Measurements from ENCODE around the gene PLEK2.

Gene PLEK2

DNA sequence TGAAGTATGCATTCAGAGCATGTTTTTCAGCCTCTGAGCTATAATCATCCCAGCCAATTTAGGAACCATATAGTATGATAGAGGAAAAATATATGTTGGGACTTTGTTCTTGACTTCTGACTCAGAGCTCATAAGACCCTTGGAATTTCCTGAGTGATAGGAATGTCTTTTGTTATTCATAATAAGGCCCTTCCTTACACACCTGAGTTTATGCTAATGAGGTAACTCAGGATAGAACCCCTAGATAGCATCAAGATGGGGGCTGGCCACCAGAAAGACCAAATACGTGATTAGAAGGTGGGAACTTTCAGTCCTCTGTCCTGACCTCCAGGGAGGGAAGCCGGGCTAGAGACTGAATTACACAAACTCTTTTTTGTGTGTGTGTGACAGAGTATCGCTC is 32.4 kb upstream of the PLEK2 start:
- H3K4me1 ChIP-seq (ENCODE audit: control insufficient read depth, insufficient read depth, low read length, unreplicated experiment): peaks cover 14% of the 10 kb centered on the region

DNA sequence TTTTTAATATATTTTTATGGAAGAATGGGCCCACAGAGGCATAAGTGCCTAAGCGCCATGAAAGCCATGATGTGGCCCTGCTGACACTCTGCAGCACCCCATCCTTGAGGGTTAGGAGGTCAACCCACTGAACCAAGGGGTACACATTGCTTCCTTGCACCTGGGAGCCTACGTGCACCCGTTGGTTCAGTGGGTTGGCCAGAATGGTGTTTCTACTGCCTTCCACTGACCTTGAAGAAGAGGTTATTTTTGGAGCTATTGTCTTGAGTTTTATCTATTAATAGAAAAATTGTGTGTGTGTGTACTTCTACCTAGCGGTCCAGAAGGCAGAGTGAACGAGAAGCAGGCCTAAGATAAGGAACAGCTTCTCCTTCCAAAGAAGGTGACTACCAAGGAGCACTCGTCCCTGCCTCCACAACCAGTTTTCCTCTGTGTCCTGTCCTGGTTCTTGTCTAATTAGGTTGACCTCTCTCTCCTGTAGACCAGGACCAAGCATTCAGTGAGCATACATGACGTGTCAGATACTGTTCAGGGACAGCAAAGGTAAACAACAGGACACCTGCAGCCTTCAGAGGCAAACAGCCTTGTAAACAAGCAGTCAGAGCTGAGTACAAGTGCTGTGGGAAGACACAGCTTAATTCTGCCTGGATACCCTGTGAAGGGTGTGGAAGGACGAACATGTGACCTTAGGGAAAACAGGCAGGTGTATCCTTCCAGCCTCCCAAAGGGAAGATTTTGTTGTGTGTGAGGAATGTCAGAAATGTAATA is 30.4 kb upstream of the PLEK2 start:
- no peak overlapping the region for H2AFZ ChIP-seq (ENCODE audit: low read length, unreplicated experiment)
- H3K36me3 ChIP-seq (ENCODE audit: insufficient read depth, low read length): no peaks in the 10 kb centered on the region
- H3K27ac ChIP-seq (ENCODE audit: low read depth, low read length): no peak overlapping the region
- peaks cover 9% of the 10 kb centered on the region for H3K27me3 ChIP-seq (ENCODE audit: insufficient read depth, low read length)
- H3K4me1 ChIP-seq (ENCODE audit: control insufficient read depth, insufficient read depth, low read length, unreplicated experiment): peaks cover 14% of the 10 kb centered on the region
- no peak overlapping the region for H3K4me3 ChIP-seq (ENCODE audit: low read depth, low read length)
- H3K79me2 ChIP-seq (ENCODE audit: control insufficient read depth, insufficient read depth, low read length, unreplicated experiment): no peaks in the 10 kb centered on the region

More for the DNA sequence above, 32.4 kb upstream of the PLEK2 start:
- H3K79me2 ChIP-seq (ENCODE audit: control insufficient read depth, insufficient read depth, low read length, unreplicated experiment): no peaks in the 10 kb centered on the region
- H3K4me3 ChIP-seq (ENCODE audit: low read depth, low read length): no peak overlapping the region
- no peak overlapping the region for H3K27ac ChIP-seq (ENCODE audit: low read depth, low read length)
- H3K27me3 ChIP-seq (ENCODE audit: insufficient read depth, low read length): no peaks in the 10 kb centered on the region; the same call in none of the 2 replicates
- H3K36me3 ChIP-seq (ENCODE audit: insufficient read depth, low read length): no peaks in the 10 kb centered on the region
- H2AFZ ChIP-seq (ENCODE audit: low read length, unreplicated experiment): no peak overlapping the region

DNA sequence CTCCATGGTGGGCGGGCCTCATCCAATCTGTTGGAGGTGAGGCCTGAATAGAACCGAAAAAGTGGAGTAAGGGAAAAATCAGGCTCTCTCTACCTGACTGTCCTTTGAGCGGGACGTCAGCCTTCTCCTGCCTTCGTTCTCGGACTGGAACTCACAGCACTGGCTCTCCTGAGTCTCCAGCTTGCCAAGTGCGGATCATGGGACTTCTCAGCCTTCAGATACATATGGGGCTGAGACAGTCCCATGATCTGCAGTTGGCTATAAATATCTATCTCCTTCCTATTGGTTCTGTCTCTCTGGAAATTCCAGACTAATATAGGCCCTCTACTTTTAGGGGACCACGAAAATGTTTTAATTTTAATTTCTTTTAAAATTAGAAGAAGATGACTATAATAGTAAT is 29.7 kb upstream of the PLEK2 start:
- no peak overlapping the region for H3K4me3 ChIP-seq (ENCODE audit: low read depth, low read length)
- H3K4me1 ChIP-seq (ENCODE audit: control insufficient read depth, insufficient read depth, low read length, unreplicated experiment): peaks cover 14% of the 10 kb centered on the region
- H3K79me2 ChIP-seq (ENCODE audit: control insufficient read depth, insufficient read depth, low read length, unreplicated experiment): no peaks in the 10 kb centered on the region
- H3K36me3 ChIP-seq (ENCODE audit: insufficient read depth, low read length): no peaks in the 10 kb centered on the region
- H3K27ac ChIP-seq (ENCODE audit: low read depth, low read length): no peak overlapping the region
- no peak overlapping the region for H2AFZ ChIP-seq (ENCODE audit: low read length, unreplicated experiment)
- H3K27me3 ChIP-seq (ENCODE audit: insufficient read depth, low read length): peaks cover 14% of the 10 kb centered on the region

DNA sequence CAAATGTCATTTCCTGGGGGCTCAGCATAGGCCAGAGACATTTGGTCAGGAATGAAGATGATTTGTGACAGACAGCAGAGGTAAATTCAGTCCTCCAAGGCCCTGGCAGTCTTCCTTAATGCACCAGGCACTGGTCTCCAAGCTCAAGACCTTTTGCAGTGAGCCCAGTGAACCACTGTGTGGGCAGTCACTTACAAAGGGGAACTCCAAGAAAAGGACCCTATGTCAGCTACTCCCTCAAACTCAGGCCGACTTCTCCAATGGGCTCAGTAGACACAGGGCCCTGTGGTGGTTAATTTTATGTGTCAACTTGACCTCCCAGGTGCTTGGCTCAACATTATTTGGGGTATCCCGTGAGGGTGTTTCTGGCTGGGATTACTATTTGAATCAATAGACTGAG is 29.3 kb upstream of the PLEK2 start:
- H3K27ac ChIP-seq (ENCODE audit: low read depth, low read length): no peak overlapping the region
- no peak overlapping the region for H3K4me3 ChIP-seq (ENCODE audit: low read depth, low read length)
- peaks cover 18% of the 10 kb centered on the region for H3K27me3 ChIP-seq (ENCODE audit: insufficient read depth, low read length)
- no peaks in the 10 kb centered on the region for H3K79me2 ChIP-seq (ENCODE audit: control insufficient read depth, insufficient read depth, low read length, unreplicated experiment)
- H3K4me1 ChIP-seq (ENCODE audit: control insufficient read depth, insufficient read depth, low read length, unreplicated experiment): peaks cover 14% of the 10 kb centered on the region
- no peaks in the 10 kb centered on the region for H3K36me3 ChIP-seq (ENCODE audit: insufficient read depth, low read length)
- H2AFZ ChIP-seq (ENCODE audit: low read length, unreplicated experiment): no peak overlapping the region

DNA sequence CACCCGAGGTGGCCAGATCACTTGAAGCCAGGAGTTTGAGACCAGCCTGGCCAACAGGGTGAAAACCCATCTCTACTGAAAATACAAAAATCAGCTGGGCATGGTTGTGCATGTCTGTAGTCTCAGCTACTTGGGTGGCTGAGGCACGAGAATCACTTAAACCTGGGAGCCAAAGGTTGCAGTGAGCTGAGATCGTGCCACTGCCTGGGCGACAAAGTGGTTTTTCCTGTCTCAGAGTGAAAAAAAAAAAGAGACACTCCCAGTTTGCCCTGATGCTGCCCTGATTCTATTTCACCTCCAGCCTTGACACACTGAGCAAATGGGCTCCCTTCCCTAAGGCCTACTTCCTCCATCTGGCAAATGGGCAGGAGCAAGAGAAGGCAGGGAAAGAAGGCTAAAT is 28.5 kb upstream of the PLEK2 start:
- H3K27me3 ChIP-seq (ENCODE audit: insufficient read depth, low read length): peaks cover 26% of the 10 kb centered on the region
- no peaks in the 10 kb centered on the region for H3K36me3 ChIP-seq (ENCODE audit: insufficient read depth, low read length)
- no peak overlapping the region for H2AFZ ChIP-seq (ENCODE audit: low read length, unreplicated experiment)
- no peak overlapping the region for H3K27ac ChIP-seq (ENCODE audit: low read depth, low read length)
- no peaks in the 10 kb centered on the region for H3K79me2 ChIP-seq (ENCODE audit: control insufficient read depth, insufficient read depth, low read length, unreplicated experiment)
- H3K4me3 ChIP-seq (ENCODE audit: low read depth, low read length): no peak overlapping the region
- peaks cover 14% of the 10 kb centered on the region for H3K4me1 ChIP-seq (ENCODE audit: control insufficient read depth, insufficient read depth, low read length, unreplicated experiment)

DNA sequence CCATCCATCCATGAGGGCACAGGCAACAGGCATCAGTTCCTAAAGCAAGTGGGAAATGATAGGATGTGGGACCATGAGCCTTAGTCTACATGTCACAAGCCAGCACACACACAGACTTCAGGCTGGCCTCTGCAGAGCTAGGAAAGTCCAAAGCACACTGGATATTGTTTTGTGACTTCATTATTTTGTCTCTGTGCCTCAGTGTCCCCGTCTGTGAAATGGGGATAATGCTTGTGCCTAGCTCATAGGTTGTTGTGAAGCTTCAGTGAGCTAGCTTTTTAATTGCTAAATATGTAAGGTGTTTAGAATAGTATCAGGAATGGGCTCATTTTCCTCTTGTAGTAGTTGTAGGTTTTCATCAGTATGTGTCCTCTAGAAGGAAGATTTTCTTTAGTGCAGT is 27.0 kb upstream of the PLEK2 start:
- no peaks in the 10 kb centered on the region for H3K79me2 ChIP-seq (ENCODE audit: control insufficient read depth, insufficient read depth, low read length, unreplicated experiment)
- H3K4me1 ChIP-seq (ENCODE audit: control insufficient read depth, insufficient read depth, low read length, unreplicated experiment): peaks cover 1% of the 10 kb centered on the region
- peaks cover 37% of the 10 kb centered on the region for H3K27me3 ChIP-seq (ENCODE audit: insufficient read depth, low read length)
- H2AFZ ChIP-seq (ENCODE audit: low read length, unreplicated experiment): no peak overlapping the region
- H3K4me3 ChIP-seq (ENCODE audit: low read depth, low read length): no peak overlapping the region
- H3K36me3 ChIP-seq (ENCODE audit: insufficient read depth, low read length): no peaks in the 10 kb centered on the region
- H3K27ac ChIP-seq (ENCODE audit: low read depth, low read length): no peak overlapping the region

DNA sequence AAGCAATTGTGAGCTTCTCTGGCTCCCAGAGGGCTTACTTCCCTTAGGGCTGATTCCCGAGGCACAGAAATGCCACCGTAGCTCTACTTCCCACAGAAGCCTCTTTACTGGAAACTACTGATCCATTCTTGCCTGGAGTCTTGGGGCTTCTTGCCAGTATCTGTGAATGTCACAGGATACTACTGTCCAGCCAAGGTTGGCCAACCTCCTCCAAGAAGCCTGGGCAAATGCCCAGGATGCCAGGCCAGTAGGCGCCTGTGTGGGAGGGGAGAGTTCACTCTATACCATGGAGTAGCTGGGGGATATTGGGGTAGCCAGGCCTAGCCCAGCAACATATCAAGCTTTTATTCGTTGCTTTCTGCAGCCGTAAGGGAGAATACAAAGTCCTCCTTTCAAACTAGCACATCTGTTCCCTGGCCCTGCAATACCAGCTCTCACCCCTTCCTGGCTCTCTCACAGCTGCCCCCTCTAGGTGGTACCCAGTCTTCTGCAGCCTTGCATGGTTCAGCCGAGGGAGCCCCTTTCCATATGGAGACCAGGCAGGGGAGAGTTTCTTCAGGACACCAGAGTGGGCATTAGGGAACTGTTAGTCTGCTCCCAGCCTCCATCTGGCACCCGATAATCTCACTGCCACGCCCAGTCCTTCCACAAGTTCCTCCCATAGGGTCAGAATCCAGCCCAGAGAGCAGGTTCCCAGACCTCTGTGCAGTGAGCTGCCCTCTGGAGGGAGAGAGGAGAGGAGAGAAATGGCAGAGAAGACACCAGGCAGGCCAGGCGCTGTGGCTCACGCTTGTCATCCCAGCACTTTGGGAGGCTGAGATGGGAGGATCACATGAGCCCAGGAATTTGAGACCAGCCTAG is 24.3 kb upstream of the PLEK2 start:
- no peak overlapping the region for H3K27ac ChIP-seq (ENCODE audit: low read depth, low read length)
- no peak overlapping the region for H3K4me3 ChIP-seq (ENCODE audit: low read depth, low read length)
- no peaks in the 10 kb centered on the region for H3K36me3 ChIP-seq (ENCODE audit: insufficient read depth, low read length)
- peaks cover 57% of the 10 kb centered on the region for H3K27me3 ChIP-seq (ENCODE audit: insufficient read depth, low read length)
- H3K79me2 ChIP-seq (ENCODE audit: control insufficient read depth, insufficient read depth, low read length, unreplicated experiment): no peaks in the 10 kb centered on the region
- H2AFZ ChIP-seq (ENCODE audit: low read length, unreplicated experiment): no peak overlapping the region
- no peaks in the 10 kb centered on the region for H3K4me1 ChIP-seq (ENCODE audit: control insufficient read depth, insufficient read depth, low read length, unreplicated experiment)

DNA sequence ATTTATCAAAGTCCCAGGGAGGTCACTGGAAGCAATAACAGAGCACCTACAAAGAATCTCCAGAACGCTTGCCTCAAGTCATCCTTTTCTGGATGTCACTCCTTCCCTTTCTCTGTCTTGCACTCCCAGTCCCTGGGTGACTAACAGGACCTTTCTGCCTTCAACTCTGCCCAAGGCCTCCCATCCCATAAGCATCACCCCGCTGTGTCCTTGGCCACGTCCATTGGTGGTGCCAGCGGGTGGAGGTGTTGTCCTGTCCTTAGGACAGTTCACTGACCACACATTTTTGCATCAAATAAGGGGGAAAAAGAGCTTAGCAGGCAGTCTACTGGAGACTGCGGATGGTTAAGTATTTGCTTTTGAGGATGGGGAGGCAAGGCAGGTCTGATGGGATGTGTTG is 23.6 kb upstream of the PLEK2 start:
- peaks cover 57% of the 10 kb centered on the region for H3K27me3 ChIP-seq (ENCODE audit: insufficient read depth, low read length)
- H3K36me3 ChIP-seq (ENCODE audit: insufficient read depth, low read length): no peaks in the 10 kb centered on the region
- H2AFZ ChIP-seq (ENCODE audit: low read length, unreplicated experiment): no peak overlapping the region
- no peak overlapping the region for H3K27ac ChIP-seq (ENCODE audit: low read depth, low read length)
- H3K79me2 ChIP-seq (ENCODE audit: control insufficient read depth, insufficient read depth, low read length, unreplicated experiment): no peaks in the 10 kb centered on the region
- no peak overlapping the region for H3K4me3 ChIP-seq (ENCODE audit: low read depth, low read length)
- H3K4me1 ChIP-seq (ENCODE audit: control insufficient read depth, insufficient read depth, low read length, unreplicated experiment): no peaks in the 10 kb centered on the region

DNA sequence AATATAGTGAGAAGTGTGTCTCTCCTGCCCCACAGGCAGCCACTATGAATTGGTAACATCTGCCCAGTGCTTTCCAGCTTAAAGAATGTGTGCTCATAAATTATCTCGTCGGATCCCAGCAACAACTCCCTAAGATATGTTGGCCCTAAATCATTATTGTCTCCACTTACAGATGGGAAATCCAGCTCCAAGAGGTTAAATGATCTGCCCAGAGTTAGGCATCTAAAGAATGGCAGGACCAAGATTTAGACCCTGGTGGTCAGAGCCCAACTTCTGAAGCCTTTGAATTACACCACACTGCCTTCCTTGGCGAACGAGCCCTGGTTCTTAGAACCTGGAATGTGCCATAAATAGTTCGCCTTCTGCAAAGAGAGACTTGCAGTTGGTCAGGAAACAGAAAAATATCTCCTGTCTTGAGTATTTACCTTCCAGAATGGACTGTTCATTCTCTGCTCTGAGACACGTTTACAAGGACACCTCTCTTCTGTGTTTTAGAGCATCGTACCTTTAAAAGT is 20.1 kb upstream of the PLEK2 start:
- Histone ChIP-seq H3K79me2 (ENCODE audit: control insufficient read depth, insufficient read depth, low read length, unreplicated experiment) (no peaks in the 10 kb centered on the region), H3K27me3 (ENCODE audit: insufficient read depth, low read length) (peaks cover 47% of the 10 kb centered on the region), H3K27ac (ENCODE audit: low read depth, low read length) (no peak overlapping the region), H3K36me3 (ENCODE audit: insufficient read depth, low read length) (no peaks in the 10 kb centered on the region), H3K4me3 (ENCODE audit: low read depth, low read length) (no peak overlapping the region), H3K4me1 (ENCODE audit: control insufficient read depth, insufficient read depth, low read length, unreplicated experiment) (no peaks in the 10 kb centered on the region), H2AFZ (ENCODE audit: low read length, unreplicated experiment) (no peak overlapping the region)

DNA sequence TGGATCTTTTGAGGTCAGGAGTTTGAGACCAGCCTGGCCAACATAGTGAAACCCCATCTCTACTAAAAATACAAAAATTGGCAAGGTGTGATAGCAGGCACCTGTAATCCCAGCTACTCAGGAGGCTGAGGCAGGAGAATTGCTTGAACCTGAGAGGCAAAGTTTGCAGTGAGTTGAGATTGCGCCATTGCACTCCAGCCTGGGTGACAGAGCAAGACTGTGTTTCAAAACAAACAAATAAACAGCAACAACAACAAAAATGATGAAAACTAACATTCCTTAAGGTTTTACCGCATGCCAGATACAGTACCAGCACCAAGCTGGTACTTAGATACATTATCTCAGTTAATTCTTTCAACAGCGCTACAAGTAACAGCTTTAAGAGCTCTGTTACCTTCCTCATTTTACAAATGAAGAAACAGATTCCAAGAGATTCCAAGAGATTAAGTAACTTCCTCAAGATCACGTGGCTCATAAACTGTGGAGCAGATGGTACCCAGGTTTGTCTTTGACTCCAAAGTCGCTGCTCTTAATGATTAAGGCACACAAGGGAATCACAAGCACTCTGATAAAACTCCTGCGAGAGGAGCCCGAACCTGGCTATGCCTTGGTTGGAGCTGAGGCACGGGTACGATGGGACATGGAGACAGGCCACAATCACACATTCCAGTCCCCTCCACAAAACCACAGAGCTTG is 17.7 kb upstream of the PLEK2 start:
- Histone ChIP-seq H3K27me3 (ENCODE audit: insufficient read depth, low read length) (peaks cover 26% of the 10 kb centered on the region), H3K4me3 (ENCODE audit: low read depth, low read length) (no peak overlapping the region), H3K36me3 (ENCODE audit: insufficient read depth, low read length) (no peaks in the 10 kb centered on the region), H3K79me2 (ENCODE audit: control insufficient read depth, insufficient read depth, low read length, unreplicated experiment) (no peaks in the 10 kb centered on the region), H3K4me1 (ENCODE audit: control insufficient read depth, insufficient read depth, low read length, unreplicated experiment) (no peaks in the 10 kb centered on the region), H3K27ac (ENCODE audit: low read depth, low read length) (no peak overlapping the region), H2AFZ (ENCODE audit: low read length, unreplicated experiment) (no peak overlapping the region)
